SU-DHL-6 (cell line): Measurements from ENCODE around the gene PCLO.

ENCODE experiments used
- EZH2phosphoT487 ChIP-seq: fragments of 200-600 bp; sonication (generic), shearing (Covaris generic); conservative IDR thresholded peaks from 2 replicates; pipeline ENCODE4 v1.6.1; 2018; ENCODE audit warnings: mild to moderate bottlenecking, antibody characterized with exemption, low read length, moderate library complexity, mixed read lengths
- TF ChIP-seq, protein P1 (sequence below): fragments of 200-600 bp; sonication (generic); IDR thresholded peaks from one replicate; pipeline ENCODE4 v1.5.1; 2017; ENCODE audit warnings: antibody characterized with exemption, mild to moderate bottlenecking, low read length, moderate library complexity; ENCODE audit not compliant: insufficient read depth, poor library complexity, severe bottlenecking

- TF ChIP-seq, protein P1, sequence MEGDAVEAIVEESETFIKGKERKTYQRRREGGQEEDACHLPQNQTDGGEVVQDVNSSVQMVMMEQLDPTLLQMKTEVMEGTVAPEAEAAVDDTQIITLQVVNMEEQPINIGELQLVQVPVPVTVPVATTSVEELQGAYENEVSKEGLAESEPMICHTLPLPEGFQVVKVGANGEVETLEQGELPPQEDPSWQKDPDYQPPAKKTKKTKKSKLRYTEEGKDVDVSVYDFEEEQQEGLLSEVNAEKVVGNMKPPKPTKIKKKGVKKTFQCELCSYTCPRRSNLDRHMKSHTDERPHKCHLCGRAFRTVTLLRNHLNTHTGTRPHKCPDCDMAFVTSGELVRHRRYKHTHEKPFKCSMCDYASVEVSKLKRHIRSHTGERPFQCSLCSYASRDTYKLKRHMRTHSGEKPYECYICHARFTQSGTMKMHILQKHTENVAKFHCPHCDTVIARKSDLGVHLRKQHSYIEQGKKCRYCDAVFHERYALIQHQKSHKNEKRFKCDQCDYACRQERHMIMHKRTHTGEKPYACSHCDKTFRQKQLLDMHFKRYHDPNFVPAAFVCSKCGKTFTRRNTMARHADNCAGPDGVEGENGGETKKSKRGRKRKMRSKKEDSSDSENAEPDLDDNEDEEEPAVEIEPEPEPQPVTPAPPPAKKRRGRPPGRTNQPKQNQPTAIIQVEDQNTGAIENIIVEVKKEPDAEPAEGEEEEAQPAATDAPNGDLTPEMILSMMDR, result no peak
- TF ChIP-seq EZH2phosphoT487, result no peak
Measured at GRCh38 chr7:82985144-82985802, 177.4 kb downstream of the PCLO start.
